ENCODE results near the gene ERMAP. TPM values are rescaled to one million over a fixed set of nuclear protein-coding genes. Genes with fewer than 3 reads are reported as not detected.
"Not testable (repeated sequence)": the region's sequence is repeated elsewhere in the genome, so short reads cannot be mapped to it uniquely, and the experiment has no call there.

The ERMAP gene
- total RNA-seq, 2 donors from 2014 or later = 6.4 to 8.9 TPM

- DNase-seq (no peak), ATAC-seq (no peak)
- H3K9me3 ChIP-seq (ENCODE audit: control insufficient read depth, low read length, poor library complexity, severe bottlenecking) = no peaks in the 10 kb centered on the region
- Mint-ChIP-seq H3K27me3 (no peaks in the 10 kb centered on the region), H3K4me3 (no peak overlapping the region), H3K27ac (no peak overlapping the region), H3K4me1 (peaks cover 18% of the 10 kb centered on the region), H3K36me3 (ENCODE audit: low read depth) (peaks cover 7% of the 10 kb centered on the region)
Measured at GRCh38 chr1:42852608-42852980, 35.7 kb downstream of the ERMAP start.

- Mint-ChIP-seq H3K36me3 (ENCODE audit: low read depth) (peaks cover 12% of the 10 kb centered on the region), H3K27ac (no peak overlapping the region)
Measured at GRCh38 chr1:42853116-42853884, 36.4 kb downstream of the ERMAP start.

GRCh38 chr1:42856554-42856953 is 39.6 kb downstream of the ERMAP start:
- ATAC-seq; H3K36me3 Mint-ChIP-seq (ENCODE audit: low read depth); DNase-seq; H3K4me1 Mint-ChIP-seq; H3K4me3 Mint-ChIP-seq; H3K27ac Mint-ChIP-seq; H3K27me3 Mint-ChIP-seq: not testable (repeated sequence)
- H3K9me3 ChIP-seq (ENCODE audit: control insufficient read depth, low read length, poor library complexity, severe bottlenecking) = peaks cover 13% of the 10 kb centered on the region

More at GRCh38 chr1:42853116-42853884, 36.4 kb downstream of the ERMAP start:
- no peak overlapping the region for H3K4me3 Mint-ChIP-seq
- no peaks in the 10 kb centered on the region for H3K9me3 ChIP-seq (ENCODE audit: control insufficient read depth, low read length, poor library complexity, severe bottlenecking)
- DNase-seq (no peak), ATAC-seq (no peak)
- H3K4me1 Mint-ChIP-seq = peaks cover 12% of the 10 kb centered on the region
- H3K27me3 Mint-ChIP-seq = no peaks in the 10 kb centered on the region

GRCh38 chr1:42859366-42859765 is 42.4 kb downstream of the ERMAP start:
- peaks cover 13% of the 10 kb centered on the region for H3K9me3 ChIP-seq (ENCODE audit: control insufficient read depth, low read length, poor library complexity, severe bottlenecking)
- ATAC-seq; H3K4me1 Mint-ChIP-seq; DNase-seq; H3K4me3 Mint-ChIP-seq; H3K27ac Mint-ChIP-seq; H3K36me3 Mint-ChIP-seq (ENCODE audit: low read depth); H3K27me3 Mint-ChIP-seq: not testable (repeated sequence)

- no peak overlapping the region for H3K27ac Mint-ChIP-seq
- peaks cover 2% of the 10 kb centered on the region for H3K27me3 Mint-ChIP-seq
- no peak overlapping the region for H3K4me3 Mint-ChIP-seq
- H3K36me3 Mint-ChIP-seq (ENCODE audit: low read depth) = peaks cover 6% of the 10 kb centered on the region
- DNase-seq (no peak), ATAC-seq (no peak)
- H3K4me1 Mint-ChIP-seq = no peaks in the 10 kb centered on the region
- H3K9me3 ChIP-seq (ENCODE audit: control insufficient read depth, low read length, poor library complexity, severe bottlenecking) = peaks cover 13% of the 10 kb centered on the region
Measured at GRCh38 chr1:42860339-42861013, 43.6 kb downstream of the ERMAP start.

GRCh38 chr1:42861014-42861399 is 44.1 kb downstream of the ERMAP start:
- Mint-ChIP-seq H3K27ac (no peak overlapping the region), H3K27me3 (peaks cover 7% of the 10 kb centered on the region), H3K4me1 (no peaks in the 10 kb centered on the region), H3K36me3 (ENCODE audit: low read depth) (peaks cover 4% of the 10 kb centered on the region), H3K4me3 (no peak overlapping the region)
- no peak for ATAC-seq
- no peak for DNase-seq
- H3K9me3 ChIP-seq (ENCODE audit: control insufficient read depth, low read length, poor library complexity, severe bottlenecking) = peaks cover 13% of the 10 kb centered on the region

- Mint-ChIP-seq H3K36me3 (ENCODE audit: low read depth) (no peaks in the 10 kb centered on the region), H3K4me1 (peaks cover 2% of the 10 kb centered on the region), H3K4me3 (no peak overlapping the region), H3K27me3 (peaks cover 14% of the 10 kb centered on the region), H3K27ac (no peak overlapping the region)
- H3K9me3 ChIP-seq (ENCODE audit: control insufficient read depth, low read length, poor library complexity, severe bottlenecking) = no peaks in the 10 kb centered on the region
- ATAC-seq (no peak), DNase-seq (no peak)
Measured at GRCh38 chr1:42866549-42866948, 49.6 kb downstream of the ERMAP start.

GRCh38 chr1:42868466-42868865 is 51.5 kb downstream of the ERMAP start:
- H3K36me3 Mint-ChIP-seq (ENCODE audit: low read depth); H3K4me1 Mint-ChIP-seq; H3K9me3 ChIP-seq (ENCODE audit: control insufficient read depth, low read length, poor library complexity, severe bottlenecking); H3K4me3 Mint-ChIP-seq; DNase-seq; ATAC-seq; H3K27ac Mint-ChIP-seq: not testable (repeated sequence)
- peaks cover 14% of the 10 kb centered on the region for H3K27me3 Mint-ChIP-seq

- not testable (repeated sequence) for H3K27ac Mint-ChIP-seq; H3K36me3 Mint-ChIP-seq (ENCODE audit: low read depth); DNase-seq; ATAC-seq; H3K4me1 Mint-ChIP-seq; H3K4me3 Mint-ChIP-seq; H3K9me3 ChIP-seq (ENCODE audit: control insufficient read depth, low read length, poor library complexity, severe bottlenecking)
- peaks cover 14% of the 10 kb centered on the region for H3K27me3 Mint-ChIP-seq
Measured at GRCh38 chr1:42869254-42869653, 52.3 kb downstream of the ERMAP start.

GRCh38 chr1:42869751-42870150 is 52.8 kb downstream of the ERMAP start:
- H3K27me3 Mint-ChIP-seq = peaks cover 14% of the 10 kb centered on the region
- H3K27ac Mint-ChIP-seq; ATAC-seq; H3K36me3 Mint-ChIP-seq (ENCODE audit: low read depth); H3K4me1 Mint-ChIP-seq; H3K9me3 ChIP-seq (ENCODE audit: control insufficient read depth, low read length, poor library complexity, severe bottlenecking); DNase-seq; H3K4me3 Mint-ChIP-seq: not testable (repeated sequence)

- not testable (repeated sequence) for H3K4me1 Mint-ChIP-seq; H3K27ac Mint-ChIP-seq; H3K4me3 Mint-ChIP-seq; ATAC-seq; H3K9me3 ChIP-seq (ENCODE audit: control insufficient read depth, low read length, poor library complexity, severe bottlenecking); DNase-seq; H3K36me3 Mint-ChIP-seq (ENCODE audit: low read depth)
- peaks cover 11% of the 10 kb centered on the region for H3K27me3 Mint-ChIP-seq
Measured at GRCh38 chr1:42873108-42873507, 56.2 kb downstream of the ERMAP start.

GRCh38 chr1:42873670-42874069 is 56.7 kb downstream of the ERMAP start:
- H3K36me3 Mint-ChIP-seq (ENCODE audit: low read depth) = no peaks in the 10 kb centered on the region
- peaks cover 11% of the 10 kb centered on the region for H3K27me3 Mint-ChIP-seq
- H3K9me3 ChIP-seq (ENCODE audit: control insufficient read depth, low read length, poor library complexity, severe bottlenecking) = no peaks in the 10 kb centered on the region
- ATAC-seq (no peak), DNase-seq (no peak)
- no peak overlapping the region for H3K27ac Mint-ChIP-seq
- H3K4me3 Mint-ChIP-seq = no peak overlapping the region
- H3K4me1 Mint-ChIP-seq = peaks cover 2% of the 10 kb centered on the region

- Mint-ChIP-seq H3K4me1 (peaks cover 2% of the 10 kb centered on the region), H3K27ac (no peak overlapping the region), H3K27me3 (peaks cover 11% of the 10 kb centered on the region), H3K4me3 (no peak overlapping the region), H3K36me3 (ENCODE audit: low read depth) (no peaks in the 10 kb centered on the region)
- no peaks in the 10 kb centered on the region for H3K9me3 ChIP-seq (ENCODE audit: control insufficient read depth, low read length, poor library complexity, severe bottlenecking)
- DNase-seq (no peak), ATAC-seq (no peak)
Measured at GRCh38 chr1:42876009-42876408, 59.1 kb downstream of the ERMAP start.

GRCh38 chr1:42877380-42877779 is 60.5 kb downstream of the ERMAP start:
- no peak overlapping the region for H3K27ac Mint-ChIP-seq
- H3K36me3 Mint-ChIP-seq (ENCODE audit: low read depth) = no peaks in the 10 kb centered on the region

More at GRCh38 chr1:42877380-42877779, 60.5 kb downstream of the ERMAP start:
- Mint-ChIP-seq H3K27me3 (peaks cover 11% of the 10 kb centered on the region), H3K4me1 (no peaks in the 10 kb centered on the region), H3K4me3 (no peak overlapping the region)
- H3K9me3 ChIP-seq (ENCODE audit: control insufficient read depth, low read length, poor library complexity, severe bottlenecking) = no peaks in the 10 kb centered on the region
- no peak for ATAC-seq
- no peak for DNase-seq
